ENCODE results near the gene RGPD8.
"Not testable (repeated sequence)": the region's sequence is repeated elsewhere in the genome, so short reads cannot be mapped to it uniquely, and the experiment has no call there.

Gene RGPD8

GRCh38 chr2:112354335-112354734, 79.1 kb downstream of the RGPD8 start:
- H3K9me3 Mint-ChIP-seq, H3K27me3 Mint-ChIP-seq, H3K27ac Mint-ChIP-seq, H3K4me3 Mint-ChIP-seq, ATAC-seq, DNase-seq, H3K4me1 Mint-ChIP-seq: not testable (repeated sequence)

- DNase-seq, H3K27me3 Mint-ChIP-seq, H3K4me3 Mint-ChIP-seq, H3K4me1 Mint-ChIP-seq, H3K27ac Mint-ChIP-seq, H3K9me3 Mint-ChIP-seq, ATAC-seq: not testable (repeated sequence)
Measured at GRCh38 chr2:112352809-112353603, 80.4 kb downstream of the RGPD8 start.

- not testable (repeated sequence) for H3K9me3 Mint-ChIP-seq, H3K4me1 Mint-ChIP-seq, DNase-seq, ATAC-seq, H3K4me3 Mint-ChIP-seq, H3K27me3 Mint-ChIP-seq
- peak overlapping the region in 1 of 2 donors; percentile 55 for H3K27ac Mint-ChIP-seq
Measured at GRCh38 chr2:112352292-112352691, 81.2 kb downstream of the RGPD8 start.

GRCh38 chr2:112345030-112346027, 88.1 kb downstream of the RGPD8 start:
- ATAC-seq (no peak), DNase-seq (no peak)
- H3K27ac Mint-ChIP-seq = peak overlapping the region in 1 of 2 donors; percentile 8
- peaks cover 0 to 7% of the 10 kb centered on the region in 2 donors for H3K9me3 Mint-ChIP-seq
- peaks cover 14% of the 10 kb centered on the region for H3K4me1 Mint-ChIP-seq
- no peaks in the 10 kb centered on the region for H3K27me3 Mint-ChIP-seq
- H3K4me3 Mint-ChIP-seq = no peak overlapping the region

- peaks cover 14% of the 10 kb centered on the region for H3K4me1 Mint-ChIP-seq
- H3K4me3 Mint-ChIP-seq = no peak overlapping the region
- H3K9me3 Mint-ChIP-seq = peaks cover 0 to 7% of the 10 kb centered on the region in 2 donors
Measured at GRCh38 chr2:112343827-112344585, 89.4 kb downstream of the RGPD8 start.

GRCh38 chr2:112342067-112342550, 91.3 kb downstream of the RGPD8 start:
- ATAC-seq (no peak), DNase-seq (no peak)
- peaks cover 14% of the 10 kb centered on the region for H3K4me1 Mint-ChIP-seq
- no peak overlapping the region for H3K4me3 Mint-ChIP-seq
- H3K9me3 Mint-ChIP-seq = peaks cover 0 to 7% of the 10 kb centered on the region in 2 donors
- H3K27ac Mint-ChIP-seq = no peak overlapping the region
- H3K27me3 Mint-ChIP-seq = no peaks in the 10 kb centered on the region

More at GRCh38 chr2:112343827-112344585, 89.4 kb downstream of the RGPD8 start:
- Mint-ChIP-seq H3K27me3 (no peaks in the 10 kb centered on the region), H3K27ac (no peak overlapping the region)
- peak; percentile 60 for ATAC-seq
- no peak for DNase-seq

- H3K27ac Mint-ChIP-seq = no peak overlapping the region
- ATAC-seq (no peak), DNase-seq (no peak)
- H3K9me3 Mint-ChIP-seq = no peaks in the 10 kb centered on the region
- H3K4me3 Mint-ChIP-seq = no peak overlapping the region
- peaks cover 14% of the 10 kb centered on the region for H3K4me1 Mint-ChIP-seq
- H3K27me3 Mint-ChIP-seq = no peaks in the 10 kb centered on the region
Measured at GRCh38 chr2:112340475-112341267, 92.8 kb downstream of the RGPD8 start.

GRCh38 chr2:112339986-112340385, 93.5 kb downstream of the RGPD8 start:
- Mint-ChIP-seq H3K4me3 (no peak overlapping the region), H3K27ac (no peak overlapping the region), H3K9me3 (no peaks in the 10 kb centered on the region), H3K4me1 (peaks cover 13% of the 10 kb centered on the region), H3K27me3 (no peaks in the 10 kb centered on the region)
- DNase-seq (no peak), ATAC-seq (no peak)

- no peak for DNase-seq
- no peak for ATAC-seq
- H3K27me3 Mint-ChIP-seq = no peaks in the 10 kb centered on the region
- H3K4me1 Mint-ChIP-seq = no peaks in the 10 kb centered on the region
- no peak overlapping the region for H3K4me3 Mint-ChIP-seq
- H3K9me3 Mint-ChIP-seq = no peaks in the 10 kb centered on the region
- no peak overlapping the region for H3K27ac Mint-ChIP-seq
Measured at GRCh38 chr2:112335600-112335999, 97.8 kb downstream of the RGPD8 start.

GRCh38 chr2:112332123-112332696, 101.2 kb downstream of the RGPD8 start:
- H3K9me3 Mint-ChIP-seq = no peaks in the 10 kb centered on the region
- H3K4me3 Mint-ChIP-seq = no peak overlapping the region
- H3K27me3 Mint-ChIP-seq = no peaks in the 10 kb centered on the region
- H3K27ac Mint-ChIP-seq = peak overlapping the region in 1 of 2 donors; percentile 42
- no peak for DNase-seq
- ATAC-seq = no peak
- no peaks in the 10 kb centered on the region for H3K4me1 Mint-ChIP-seq

- DNase-seq = no peak
- ATAC-seq = no peak
- H3K4me1 Mint-ChIP-seq = no peaks in the 10 kb centered on the region
- H3K27ac Mint-ChIP-seq = no peak overlapping the region
- H3K27me3 Mint-ChIP-seq = no peaks in the 10 kb centered on the region
- H3K9me3 Mint-ChIP-seq = no peaks in the 10 kb centered on the region
- H3K4me3 Mint-ChIP-seq = no peak overlapping the region
Measured at GRCh38 chr2:112322919-112323318, 110.5 kb downstream of the RGPD8 start.

GRCh38 chr2:112321375-112322320, 111.8 kb downstream of the RGPD8 start:
- DNase-seq = no peak
- ATAC-seq = no peak
- H3K27me3 Mint-ChIP-seq = no peaks in the 10 kb centered on the region
- H3K9me3 Mint-ChIP-seq = no peaks in the 10 kb centered on the region
- no peak overlapping the region for H3K27ac Mint-ChIP-seq
- no peak overlapping the region for H3K4me3 Mint-ChIP-seq
- no peaks in the 10 kb centered on the region for H3K4me1 Mint-ChIP-seq
